KMS-11 (cell line): ENCODE measurements around the gene LRRC4C.

Experiments
- H2AFZ ChIP-seq: fragments of 200-600 bp; sonication (generic); 2 replicates; pipeline ENCODE4 v1.6.1; 2016; ENCODE audit warnings: antibody characterized with exemption, mixed run types, low read depth
- H3K27ac ChIP-seq: fragments of 200-600 bp; sonication (generic); 2 replicates; pipeline ENCODE4 v1.6.1; 2016; ENCODE audit warnings: mild to moderate bottlenecking, mixed run types
- H3K27me3 ChIP-seq: fragments of 200-600 bp; sonication (generic); 2 replicates; pipeline ENCODE4 v1.6.1; 2017; ENCODE audit warnings: mild to moderate bottlenecking, low read depth, mixed run types, moderate library complexity; ENCODE audit not compliant: insufficient read depth
- H3K36me3 ChIP-seq: fragments of 200-600 bp; sonication (generic); 2 replicates; pipeline ENCODE4 v1.6.1; 2017; ENCODE audit warnings: mild to moderate bottlenecking, mixed run types; ENCODE audit not compliant: insufficient read depth
- H3K4me1 ChIP-seq: fragments of 200-600 bp; sonication (generic); 2 replicates; pipeline ENCODE4 v1.6.1; 2016; ENCODE audit warnings: mild to moderate bottlenecking, low read depth, mixed run types; ENCODE audit not compliant: poor library complexity, severe bottlenecking
- H3K4me2 ChIP-seq: fragments of 200-600 bp; sonication (generic); 2 replicates; pipeline ENCODE4 v1.7.0; 2016; ENCODE audit warnings: mild to moderate bottlenecking, mixed run types
- H3K4me3 ChIP-seq: fragments of 200-600 bp; sonication (generic); IDR thresholded peaks from 2 replicates; pipeline ENCODE4 v1.6.1; 2017; ENCODE audit warnings: low read depth, low read length, mixed read lengths; ENCODE audit not compliant: insufficient read depth
- H3K79me2 ChIP-seq: fragments of 200-600 bp; sonication (generic); 2 replicates; pipeline ENCODE4 v1.6.1; 2016; ENCODE audit warnings: low read depth, mixed run types; ENCODE audit not compliant: insufficient read depth
- H3K9ac ChIP-seq: fragments of 200-600 bp; sonication (generic); 2 replicates; pipeline ENCODE4 v1.6.1; 2016; ENCODE audit warnings: mild to moderate bottlenecking, mixed run types
- H4K20me1 ChIP-seq: fragments of 200-600 bp; sonication (generic); 2 replicates; pipeline ENCODE4 v1.6.1; 2016; ENCODE audit warnings: mild to moderate bottlenecking, mixed run types; ENCODE audit not compliant: insufficient read depth
- TF ChIP-seq, protein P1 (sequence below): fragments of 200-600 bp; sonication (generic); conservative IDR thresholded peaks from 2 replicates; pipeline ENCODE4 v1.6.1; 2017; ENCODE audit warnings: low read depth, mild to moderate bottlenecking, antibody characterized with exemption, low read length, moderate library complexity, mixed read lengths

Gene LRRC4C

DNA sequence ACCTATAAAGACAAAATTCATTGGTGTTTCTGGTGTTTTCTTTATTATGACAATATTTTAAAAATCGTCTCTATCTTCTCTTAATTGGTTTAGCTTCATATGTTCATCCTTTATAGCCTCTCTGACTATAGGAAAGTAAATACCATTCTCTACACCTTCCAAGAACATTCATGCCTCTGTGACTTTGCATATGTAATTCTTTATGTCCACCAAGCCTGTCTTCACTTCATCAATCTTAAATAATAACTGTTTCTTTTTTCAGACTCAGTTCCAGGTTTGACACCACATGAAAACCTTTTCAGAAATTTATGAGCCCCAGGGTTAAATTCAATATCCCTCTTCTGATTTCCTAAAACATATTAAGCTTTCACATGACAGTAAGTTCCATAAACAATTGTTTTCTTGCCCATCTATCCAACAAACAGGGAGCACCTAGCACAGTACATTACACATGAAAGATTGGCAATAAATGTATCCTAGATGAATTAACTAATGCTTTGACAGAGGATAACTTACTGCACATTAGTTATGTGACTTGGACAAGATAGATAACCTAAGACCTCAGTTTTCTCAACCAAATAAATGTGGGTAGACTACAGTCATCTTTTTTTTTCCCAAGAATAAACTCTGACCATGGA is 886.1 kb downstream of the LRRC4C start:
- Histone ChIP-seq H4K20me1 (no peaks in the 10 kb centered on the region), H3K4me3 (no peak overlapping the region), H3K27ac (no peak overlapping the region), H3K36me3 (no peaks in the 10 kb centered on the region), H2AFZ (no peak overlapping the region), H3K9ac (no peak overlapping the region), H3K79me2 (no peaks in the 10 kb centered on the region), H3K4me2 (no peak overlapping the region), H3K27me3 (no peaks in the 10 kb centered on the region), H3K4me1 (no peaks in the 10 kb centered on the region)
- TF ChIP-seq, protein P1, sequence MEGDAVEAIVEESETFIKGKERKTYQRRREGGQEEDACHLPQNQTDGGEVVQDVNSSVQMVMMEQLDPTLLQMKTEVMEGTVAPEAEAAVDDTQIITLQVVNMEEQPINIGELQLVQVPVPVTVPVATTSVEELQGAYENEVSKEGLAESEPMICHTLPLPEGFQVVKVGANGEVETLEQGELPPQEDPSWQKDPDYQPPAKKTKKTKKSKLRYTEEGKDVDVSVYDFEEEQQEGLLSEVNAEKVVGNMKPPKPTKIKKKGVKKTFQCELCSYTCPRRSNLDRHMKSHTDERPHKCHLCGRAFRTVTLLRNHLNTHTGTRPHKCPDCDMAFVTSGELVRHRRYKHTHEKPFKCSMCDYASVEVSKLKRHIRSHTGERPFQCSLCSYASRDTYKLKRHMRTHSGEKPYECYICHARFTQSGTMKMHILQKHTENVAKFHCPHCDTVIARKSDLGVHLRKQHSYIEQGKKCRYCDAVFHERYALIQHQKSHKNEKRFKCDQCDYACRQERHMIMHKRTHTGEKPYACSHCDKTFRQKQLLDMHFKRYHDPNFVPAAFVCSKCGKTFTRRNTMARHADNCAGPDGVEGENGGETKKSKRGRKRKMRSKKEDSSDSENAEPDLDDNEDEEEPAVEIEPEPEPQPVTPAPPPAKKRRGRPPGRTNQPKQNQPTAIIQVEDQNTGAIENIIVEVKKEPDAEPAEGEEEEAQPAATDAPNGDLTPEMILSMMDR: no peak

DNA sequence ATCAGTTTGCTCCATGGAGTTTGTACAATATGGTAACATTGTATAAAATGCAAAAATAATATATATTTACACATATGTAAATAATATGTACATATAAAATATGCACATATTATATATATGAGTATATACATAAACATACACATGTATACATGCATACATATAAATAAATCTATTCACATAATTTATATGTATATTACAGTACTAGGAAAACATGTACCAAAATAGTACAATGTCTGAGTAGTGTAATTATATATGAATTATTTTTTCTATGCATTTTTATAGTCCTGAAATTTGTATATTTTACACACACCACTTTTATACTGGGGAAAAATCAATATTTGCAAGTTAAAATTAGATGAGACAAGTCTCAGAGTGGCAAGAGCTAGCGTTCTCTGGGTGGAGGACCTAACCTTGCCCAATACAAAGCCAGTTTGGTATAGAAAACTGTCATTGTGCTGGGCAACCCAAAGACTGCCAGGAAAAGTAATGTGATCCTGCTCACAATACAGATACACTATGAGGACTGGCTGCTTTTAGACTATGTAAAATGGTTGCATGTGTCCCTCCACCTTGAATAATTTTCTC is 889.4 kb downstream of the LRRC4C start:
- H3K36me3 ChIP-seq: no peaks in the 10 kb centered on the region
- H3K4me2 ChIP-seq: no peak overlapping the region
- H2AFZ ChIP-seq: no peak overlapping the region
- no peak overlapping the region for H3K27ac ChIP-seq
- no peaks in the 10 kb centered on the region for H3K27me3 ChIP-seq
- H3K4me1 ChIP-seq: no peaks in the 10 kb centered on the region
- H3K4me3 ChIP-seq: no peak overlapping the region
- no peak overlapping the region for H3K9ac ChIP-seq
- TF ChIP-seq, protein P1: no peak
- H4K20me1 ChIP-seq: no peaks in the 10 kb centered on the region
- no peaks in the 10 kb centered on the region for H3K79me2 ChIP-seq

DNA sequence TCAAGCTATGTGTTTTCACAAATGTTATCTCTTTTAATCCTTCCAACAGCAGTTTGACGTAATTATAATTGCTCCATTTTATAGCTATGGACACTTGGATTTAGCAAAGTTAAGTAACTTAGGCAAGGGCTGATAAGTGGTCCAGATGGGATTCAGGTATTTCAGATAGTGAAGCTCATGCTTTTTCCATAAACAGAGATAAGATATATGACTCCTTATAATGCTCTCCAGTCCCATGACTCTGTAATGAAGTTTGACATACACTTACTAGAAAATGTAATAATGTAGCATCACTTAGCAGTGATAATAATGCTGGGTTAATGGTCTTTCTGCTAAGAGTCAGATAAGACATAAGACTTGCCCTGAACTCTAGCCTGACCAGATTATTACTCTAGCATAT is 892.1 kb downstream of the LRRC4C start:
- no peaks in the 10 kb centered on the region for H4K20me1 ChIP-seq
- no peak overlapping the region for H3K9ac ChIP-seq
- H3K27me3 ChIP-seq: no peaks in the 10 kb centered on the region
- no peak overlapping the region for H2AFZ ChIP-seq
- no peaks in the 10 kb centered on the region for H3K79me2 ChIP-seq
- TF ChIP-seq, protein P1: no peak
- no peaks in the 10 kb centered on the region for H3K36me3 ChIP-seq
- no peak overlapping the region for H3K4me3 ChIP-seq
- H3K4me2 ChIP-seq: no peak overlapping the region
- no peaks in the 10 kb centered on the region for H3K4me1 ChIP-seq
- H3K27ac ChIP-seq: no peak overlapping the region

DNA sequence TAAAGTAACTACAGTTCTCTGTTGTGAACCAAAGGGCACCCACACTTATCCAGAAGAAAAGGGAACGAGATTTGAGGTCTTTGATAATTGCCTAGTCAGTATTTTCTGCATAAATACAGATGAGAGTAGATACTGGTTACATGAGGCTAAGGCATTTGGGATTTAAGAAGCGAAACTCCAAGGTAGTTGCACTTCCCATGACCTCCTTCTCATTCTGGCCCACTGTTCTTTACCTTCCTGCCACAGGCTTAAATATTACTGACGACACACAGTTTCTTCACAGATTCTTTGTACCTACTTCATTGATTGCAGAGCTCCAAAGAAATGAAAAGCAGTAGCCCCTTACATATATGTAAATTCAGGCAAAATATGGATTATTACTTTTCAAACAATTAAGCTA is 915.3 kb downstream of the LRRC4C start:
- no peak overlapping the region for H2AFZ ChIP-seq

More for the DNA sequence above, 915.3 kb downstream of the LRRC4C start:
- Histone ChIP-seq H3K4me3 (no peak overlapping the region), H3K36me3 (no peaks in the 10 kb centered on the region), H3K79me2 (no peaks in the 10 kb centered on the region), H3K4me1 (no peaks in the 10 kb centered on the region), H3K27ac (no peak overlapping the region), H3K27me3 (no peaks in the 10 kb centered on the region), H3K4me2 (no peak overlapping the region), H4K20me1 (no peaks in the 10 kb centered on the region), H3K9ac (no peak overlapping the region)
- TF ChIP-seq, protein P1: no peak
